B cell (primary cell): ENCODE results near the gene CXXC1.

Experiments
- CTCF ChIP-seq: fragments of 200-600 bp; IDR thresholded peaks from one replicate; pipeline ENCODE4 v1.8.0; 2022; ENCODE audit warnings: antibody characterized with exemption, mild to moderate bottlenecking
- EZH2 ChIP-seq: IDR thresholded peaks from 2 replicates; pipeline ENCODE4 v1.6.1; 2012; ENCODE audit warnings: borderline replicate concordance, low read depth, mild to moderate bottlenecking, moderate library complexity, low read length; ENCODE audit not compliant: insufficient read depth, poor library complexity, severe bottlenecking

GRCh38 chr18:50285071-50285470 lies 2.4 kb downstream of the CXXC1 start:
- TF ChIP-seq CTCF (no peak), EZH2 (no peak)
